ENCODE results near the gene NYAP1.
"Not testable (repeated sequence)": the region's sequence is repeated elsewhere in the genome, so short reads cannot be mapped to it uniquely, and the experiment has no call there.

NYAP1 gene

GRCh38 chr7:100483722-100484672, at the start of gene NYAP1:
Gene NYAP1, plus strand, starts transcription at chr7:100483927. Its CDS starts 1,385 bp downstream, at chr7:100485312.
- no peak for DNase-seq (ENCODE audit: low read depth, low spot score)

GRCh38 chr7:100434297-100435144, 49.2 kb upstream of the NYAP1 start:
- no peak for DNase-seq (ENCODE audit: low read depth, low spot score)

- no peak for DNase-seq (ENCODE audit: low read depth, low spot score)
Observed at GRCh38 chr7:100435401-100436304, 48.1 kb upstream of the NYAP1 start.

GRCh38 chr7:100437150-100438100, 46.3 kb upstream of the NYAP1 start:
- no peak for DNase-seq (ENCODE audit: low read depth, low spot score)

GRCh38 chr7:100438172-100438571, 45.6 kb upstream of the NYAP1 start:
- no peak for DNase-seq (ENCODE audit: low read depth, low spot score)

- DNase-seq (ENCODE audit: low read depth, low spot score): not testable (repeated sequence)
Observed at GRCh38 chr7:100438731-100439130, 45.0 kb upstream of the NYAP1 start.

- not testable (repeated sequence) for DNase-seq (ENCODE audit: low read depth, low spot score)
Observed at GRCh38 chr7:100439244-100439643, 44.5 kb upstream of the NYAP1 start.

GRCh38 chr7:100441641-100442535, 41.8 kb upstream of the NYAP1 start:
- no peak for DNase-seq (ENCODE audit: low read depth, low spot score)

GRCh38 chr7:100443096-100443840, 40.5 kb upstream of the NYAP1 start:
- DNase-seq (ENCODE audit: low read depth, low spot score): no peak

- no peak for DNase-seq (ENCODE audit: low read depth, low spot score)
Observed at GRCh38 chr7:100444311-100445278, 39.1 kb upstream of the NYAP1 start.

GRCh38 chr7:100446040-100446439, 37.7 kb upstream of the NYAP1 start:
- no peak for DNase-seq (ENCODE audit: low read depth, low spot score)

GRCh38 chr7:100447363-100447762, 36.4 kb upstream of the NYAP1 start:
- DNase-seq (ENCODE audit: low read depth, low spot score): not testable (repeated sequence)

GRCh38 chr7:100449190-100449795, 34.4 kb upstream of the NYAP1 start:
- no peak for DNase-seq (ENCODE audit: low read depth, low spot score)

GRCh38 chr7:100452513-100452912, 31.2 kb upstream of the NYAP1 start:
- no peak for DNase-seq (ENCODE audit: low read depth, low spot score)

GRCh38 chr7:100453854-100454253, 29.9 kb upstream of the NYAP1 start:
- DNase-seq (ENCODE audit: low read depth, low spot score): not testable (repeated sequence)

GRCh38 chr7:100455206-100455605, 28.5 kb upstream of the NYAP1 start:
- DNase-seq (ENCODE audit: low read depth, low spot score): no peak

- DNase-seq (ENCODE audit: low read depth, low spot score): no peak
Observed at GRCh38 chr7:100456562-100456961, 27.2 kb upstream of the NYAP1 start.
